Measurements from ENCODE around the gene RAP1GAP2.

RAP1GAP2 gene

DNA sequence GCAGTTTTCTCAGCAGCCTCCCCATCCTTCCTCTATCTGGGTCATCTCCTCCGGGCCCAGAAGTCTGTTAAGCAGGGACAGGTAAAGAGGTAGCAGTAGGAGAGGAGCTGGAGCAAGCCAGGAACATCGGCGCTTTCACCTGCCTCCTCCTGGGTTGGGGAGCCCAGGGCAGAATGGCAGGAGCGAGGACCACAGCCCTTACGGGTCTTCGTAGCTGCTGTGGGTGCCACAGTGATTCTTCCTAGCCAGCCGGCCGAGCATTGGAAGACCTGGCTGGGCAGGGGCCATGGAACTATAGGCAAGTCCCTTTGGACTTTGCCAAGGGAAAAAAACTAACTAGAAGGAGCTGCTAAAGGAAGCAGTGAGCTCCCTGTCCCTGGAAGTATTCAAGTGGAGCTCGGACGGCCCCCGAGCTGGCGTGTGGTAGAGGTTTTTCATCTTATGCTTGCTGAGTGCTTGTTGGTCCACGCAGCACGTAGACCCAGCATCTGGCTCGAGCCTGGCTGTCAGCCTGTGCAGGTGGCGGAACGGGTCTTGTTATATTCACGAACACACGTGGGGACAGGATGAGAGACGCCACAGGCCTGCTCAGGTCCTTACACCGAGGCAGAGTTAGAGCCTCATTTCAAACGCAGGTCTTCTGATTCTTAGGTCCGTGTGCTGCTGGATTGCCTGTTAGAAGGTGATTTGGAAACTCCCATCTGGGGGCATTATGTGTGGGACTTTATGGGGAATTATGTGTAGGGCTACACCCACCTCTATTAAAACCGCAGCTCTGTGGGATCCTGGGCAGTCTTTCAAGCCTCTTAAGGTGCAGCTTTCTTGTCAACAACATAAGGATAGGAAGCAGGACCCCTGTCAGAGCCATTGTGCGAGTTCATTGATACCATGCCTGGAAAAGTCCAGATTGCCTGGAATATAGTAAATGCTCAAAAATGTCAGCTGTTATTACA lies 212.4 kb downstream of the RAP1GAP2 start:
- Histone ChIP-seq H3K4me1 (ENCODE audit: insufficient read depth, low read length) (no peaks in the 10 kb centered on the region), H3K27ac (ENCODE audit: low read length) (no peak overlapping the region), H4K20me1 (ENCODE audit: insufficient read depth, low read length) (peaks cover 4% of the 10 kb centered on the region; the same call in 1 of the 2 replicates), H3K79me2 (ENCODE audit: insufficient read depth, low read length) (no peaks in the 10 kb centered on the region), H3K9ac (ENCODE audit: low read depth, low read length) (no peak overlapping the region), H3K27me3 (ENCODE audit: insufficient read depth, low read length, poor library complexity) (no peaks in the 10 kb centered on the region), H3K4me2 (ENCODE audit: insufficient read depth, low read length) (no peak overlapping the region), H3K4me3 (ENCODE audit: low read depth in 1 of 2, low read length in 2 of 2) (no peak overlapping the region), H2AFZ (ENCODE audit: low read depth, low read length) (no peak overlapping the region), H3K9me3 (ENCODE audit: insufficient read depth, low read length, severe bottlenecking) (no peaks in the 10 kb centered on the region), H3K36me3 (ENCODE audit: insufficient read depth, low read length) (no peaks in the 10 kb centered on the region)
- no peak for DNase-seq
- ATAC-seq (ENCODE audit: insufficient read depth, low read depth): no peak
- TF ChIP-seq, protein P1, sequence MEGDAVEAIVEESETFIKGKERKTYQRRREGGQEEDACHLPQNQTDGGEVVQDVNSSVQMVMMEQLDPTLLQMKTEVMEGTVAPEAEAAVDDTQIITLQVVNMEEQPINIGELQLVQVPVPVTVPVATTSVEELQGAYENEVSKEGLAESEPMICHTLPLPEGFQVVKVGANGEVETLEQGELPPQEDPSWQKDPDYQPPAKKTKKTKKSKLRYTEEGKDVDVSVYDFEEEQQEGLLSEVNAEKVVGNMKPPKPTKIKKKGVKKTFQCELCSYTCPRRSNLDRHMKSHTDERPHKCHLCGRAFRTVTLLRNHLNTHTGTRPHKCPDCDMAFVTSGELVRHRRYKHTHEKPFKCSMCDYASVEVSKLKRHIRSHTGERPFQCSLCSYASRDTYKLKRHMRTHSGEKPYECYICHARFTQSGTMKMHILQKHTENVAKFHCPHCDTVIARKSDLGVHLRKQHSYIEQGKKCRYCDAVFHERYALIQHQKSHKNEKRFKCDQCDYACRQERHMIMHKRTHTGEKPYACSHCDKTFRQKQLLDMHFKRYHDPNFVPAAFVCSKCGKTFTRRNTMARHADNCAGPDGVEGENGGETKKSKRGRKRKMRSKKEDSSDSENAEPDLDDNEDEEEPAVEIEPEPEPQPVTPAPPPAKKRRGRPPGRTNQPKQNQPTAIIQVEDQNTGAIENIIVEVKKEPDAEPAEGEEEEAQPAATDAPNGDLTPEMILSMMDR (IDR thresholded peaks at IDR 0.05; ENCODE audit: borderline replicate concordance, extremely low read depth, low read length, poor library complexity, severe bottlenecking): no peak
- TF ChIP-seq EZH2 (IDR thresholded peaks at IDR 0.05; ENCODE audit: borderline replicate concordance, low read depth, low read length, severe bottlenecking): no peak

DNA sequence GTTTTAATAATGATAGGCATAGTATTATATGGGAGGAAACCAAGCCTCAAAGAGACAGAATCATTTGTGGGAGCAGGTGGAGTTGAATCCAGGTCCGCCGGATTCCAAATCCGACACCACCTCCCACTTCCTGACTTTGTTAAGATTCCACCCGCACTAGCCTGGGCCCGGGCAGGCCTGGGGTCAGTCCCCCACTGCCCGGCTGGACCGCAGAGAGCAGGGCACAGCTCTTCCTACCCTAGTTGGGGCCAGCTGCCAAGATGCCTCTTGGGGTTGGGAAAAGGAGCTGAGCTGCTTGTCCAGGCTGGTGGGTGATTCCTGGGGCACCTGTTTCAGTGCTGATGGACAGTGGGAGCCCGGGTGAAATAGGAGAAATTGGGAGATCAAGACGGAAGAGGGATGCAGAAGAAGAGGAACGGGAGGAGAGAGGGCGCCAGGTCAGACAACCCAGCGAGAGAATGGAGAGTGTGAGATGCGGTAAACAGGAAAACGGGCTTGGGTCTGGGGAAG lies 213.2 kb downstream of the RAP1GAP2 start:
- Histone ChIP-seq H3K36me3 (ENCODE audit: insufficient read depth, low read length) (no peaks in the 10 kb centered on the region), H3K4me3 (ENCODE audit: low read depth in 1 of 2, low read length in 2 of 2) (no peak overlapping the region), H4K20me1 (ENCODE audit: insufficient read depth, low read length) (peaks cover 4% of the 10 kb centered on the region; the same call in 1 of the 2 replicates), H3K27ac (ENCODE audit: low read length) (no peak overlapping the region), H2AFZ (ENCODE audit: low read depth, low read length) (no peak overlapping the region), H3K27me3 (ENCODE audit: insufficient read depth, low read length, poor library complexity) (no peaks in the 10 kb centered on the region), H3K9ac (ENCODE audit: low read depth, low read length) (no peak overlapping the region), H3K79me2 (ENCODE audit: insufficient read depth, low read length) (no peaks in the 10 kb centered on the region), H3K9me3 (ENCODE audit: insufficient read depth, low read length, severe bottlenecking) (no peaks in the 10 kb centered on the region), H3K4me2 (ENCODE audit: insufficient read depth, low read length) (no peak overlapping the region), H3K4me1 (ENCODE audit: insufficient read depth, low read length) (no peaks in the 10 kb centered on the region)
- TF ChIP-seq EZH2 (IDR thresholded peaks at IDR 0.05; ENCODE audit: borderline replicate concordance, low read depth, low read length, severe bottlenecking): no peak
- TF ChIP-seq, protein P1 (IDR thresholded peaks at IDR 0.05; ENCODE audit: borderline replicate concordance, extremely low read depth, low read length, poor library complexity, severe bottlenecking): no peak
- DNase-seq (no peak), ATAC-seq (ENCODE audit: insufficient read depth, low read depth) (no peak)

DNA sequence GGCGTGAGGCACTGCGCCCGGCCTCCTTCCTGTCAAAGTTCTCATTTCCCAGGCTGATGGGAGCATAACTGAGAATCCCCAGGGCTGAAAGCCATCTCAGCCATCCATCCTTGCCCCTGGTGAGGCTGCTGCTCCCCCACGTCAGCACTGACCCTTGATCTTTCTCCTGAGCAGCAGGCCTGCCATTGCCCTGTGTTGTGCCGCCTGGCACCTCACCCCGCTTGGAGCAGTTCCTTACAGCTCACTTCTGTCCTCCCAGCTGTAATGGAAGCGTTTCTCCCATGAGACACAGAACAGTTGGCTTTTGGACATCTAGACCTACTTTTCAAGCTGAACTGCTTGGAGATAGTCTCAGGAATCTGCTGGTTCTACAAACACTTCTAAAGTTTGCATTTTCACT lies 215.7 kb downstream of the RAP1GAP2 start:
- Histone ChIP-seq H3K9me3 (ENCODE audit: insufficient read depth, low read length, severe bottlenecking) (no peaks in the 10 kb centered on the region), H3K4me2 (ENCODE audit: insufficient read depth, low read length) (no peak overlapping the region), H3K9ac (ENCODE audit: low read depth, low read length) (no peak overlapping the region), H3K36me3 (ENCODE audit: insufficient read depth, low read length) (no peaks in the 10 kb centered on the region), H3K4me3 (ENCODE audit: low read depth in 1 of 2, low read length in 2 of 2) (no peak overlapping the region), H3K27ac (ENCODE audit: low read length) (no peak overlapping the region), H3K79me2 (ENCODE audit: insufficient read depth, low read length) (no peaks in the 10 kb centered on the region), H3K27me3 (ENCODE audit: insufficient read depth, low read length, poor library complexity) (no peaks in the 10 kb centered on the region), H3K4me1 (ENCODE audit: insufficient read depth, low read length) (no peaks in the 10 kb centered on the region), H4K20me1 (ENCODE audit: insufficient read depth, low read length) (peaks cover 4% of the 10 kb centered on the region; the same call in 1 of the 2 replicates), H2AFZ (ENCODE audit: low read depth, low read length) (no peak overlapping the region)
- ATAC-seq (ENCODE audit: insufficient read depth, low read depth): no peak
- TF ChIP-seq EZH2 (IDR thresholded peaks at IDR 0.05; ENCODE audit: borderline replicate concordance, low read depth, low read length, severe bottlenecking): no peak
- TF ChIP-seq, protein P1 (IDR thresholded peaks at IDR 0.05; ENCODE audit: borderline replicate concordance, extremely low read depth, low read length, poor library complexity, severe bottlenecking): no peak
- no peak for DNase-seq

Data from DND-41 (cell line).